ENCODE measurements around the gene ZNF892. TPM values are rescaled to one million over a fixed set of nuclear protein-coding genes. Genes with fewer than 3 reads are reported as not detected.

ZNF892 gene
- total and polyA plus RNA-seq, 11 donors: 1.2 to 4.9 (median 3.4) TPM

GRCh38 chr2:95232232-95232631, 24.9 kb downstream of the ZNF892 start:
- Histone ChIP-seq H3K27me3 (no peaks in the 10 kb centered on the region), H3K27ac (no peak overlapping the region), H3K36me3 (no peaks in the 10 kb centered on the region), H3K4me1 (no peaks in the 10 kb centered on the region), H3K9me3 (peaks cover 0 to 92% (median 7%) of the 10 kb centered on the region in 12 donors), H3K4me3 (no peak overlapping the region)
- TF ChIP-seq CTCF (IDR thresholded peaks at IDR 0.05) (no peak), POLR2A (IDR thresholded peaks at IDR 0.05) (no peak)
- intact Hi-C loops (cut with DNase I): loop anchor here in 7 of 10 donors (1.0 to 10.0 kb wide), 4 partner anchors 80 to 85 kb away; no protein-coding TSS in a partner anchor
- peak in 1 of 4 donors; percentile 15 for ATAC-seq
- 85 to 100% (median 91%) methylated on average over 1 of the region's 1 CpG for WGBS, 4 donors
- no peak for DNase-seq

DNA sequence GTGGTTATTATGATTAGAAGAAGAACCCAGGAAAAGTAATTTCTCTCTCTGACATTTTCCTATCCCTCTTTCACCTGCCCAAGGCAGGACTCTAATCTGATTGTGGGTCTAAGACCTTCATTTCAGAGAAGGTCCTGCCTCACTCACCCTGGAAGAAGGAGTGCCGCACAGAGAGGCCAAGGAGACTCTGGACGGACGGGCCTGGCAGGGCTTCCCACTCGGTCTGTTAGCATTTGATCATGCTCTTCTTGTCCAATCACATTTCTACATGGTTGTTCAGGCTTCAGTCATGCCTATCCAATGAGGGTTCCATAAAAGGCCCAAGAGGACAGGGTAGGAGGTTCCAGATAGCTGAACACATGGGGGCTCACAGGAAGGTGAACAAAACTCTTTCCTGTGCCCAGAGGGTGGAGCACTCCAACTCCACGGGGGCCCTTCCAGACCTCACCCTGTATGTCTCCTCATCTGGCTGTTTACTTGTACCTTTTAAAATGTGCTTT, 27.0 kb downstream of the ZNF892 start:
- intact Hi-C loops (cut with DNase I): loop anchor here in 6 of 10 donors (5.0 to 10.0 kb wide), 3 partner anchors 78 to 83 kb away; no protein-coding TSS in a partner anchor
- Histone ChIP-seq H3K9me3 (peaks cover 0 to 92% (median 7%) of the 10 kb centered on the region in 12 donors), H3K27me3 (no peaks in the 10 kb centered on the region), H3K36me3 (no peaks in the 10 kb centered on the region), H3K4me3 (no peak overlapping the region), H3K4me1 (peaks cover 0 to 9% (median 0%) of the 10 kb centered on the region in 12 donors), H3K27ac (no peak overlapping the region)
- no peak for DNase-seq
- 89 to 94% (median 92%) methylated on average over 5 of the region's 5 CpGs for WGBS, 4 donors
- no peak for ATAC-seq
- TF ChIP-seq CTCF (IDR thresholded peaks at IDR 0.05) (no peak), POLR2A (IDR thresholded peaks at IDR 0.05) (no peak)

GRCh38 chr2:95234816-95235215, 27.5 kb downstream of the ZNF892 start:
- Histone ChIP-seq H3K4me1 (peaks cover 0 to 9% (median 0%) of the 10 kb centered on the region in 12 donors), H3K27me3 (no peaks in the 10 kb centered on the region), H3K9me3 (peaks cover 0 to 94% (median 8%) of the 10 kb centered on the region in 12 donors), H3K36me3 (no peaks in the 10 kb centered on the region), H3K27ac (no peak overlapping the region), H3K4me3 (no peak overlapping the region)
- ATAC-seq (no peak), DNase-seq (no peak)
- WGBS, 4 donors: 91 to 98% (median 94%) methylated on average over 3 of the region's 3 CpGs
- TF ChIP-seq CTCF (IDR thresholded peaks at IDR 0.05) (no peak), POLR2A (IDR thresholded peaks at IDR 0.05) (no peak)
- intact Hi-C loops (cut with DNase I): loop anchor here in 6 of 10 donors (5.0 to 10.0 kb wide), 3 partner anchors 77 to 82 kb away; no protein-coding TSS in a partner anchor

GRCh38 chr2:95238131-95238530, 30.8 kb downstream of the ZNF892 start:
- no peak for DNase-seq
- no peak for TF ChIP-seq CTCF (IDR thresholded peaks at IDR 0.05)
- no peak for TF ChIP-seq POLR2A (IDR thresholded peaks at IDR 0.05)
- Histone ChIP-seq H3K27ac (peak overlapping the region in 1 of 12 donors; percentile 28), H3K9me3 (peaks cover 0 to 94% (median 17%) of the 10 kb centered on the region in 12 donors), H3K27me3 (no peaks in the 10 kb centered on the region), H3K36me3 (no peaks in the 10 kb centered on the region), H3K4me3 (no peak overlapping the region), H3K4me1 (peaks cover 0 to 9% (median 0%) of the 10 kb centered on the region in 12 donors)
- intact Hi-C loops (cut with DNase I): loop anchor here in 3 of 10 donors (10.0 kb wide), 1 partner anchor 77 kb away; no protein-coding TSS in a partner anchor
- ATAC-seq: peak in 3 of 4 donors; percentile 10 to 47 (median 36)

All from heart left ventricle (tissue), 16 donors.